Activated CD4-positive, alpha-beta T cell treated with anti-CD3 and anti-CD28 coated beads, Interleukin-2, amount 50 U/mL, for 24 hours (primary cell): Measurements from ENCODE around the gene MYLK.

Experiments used
- DNase-seq, 2 donors: peaks; one replicate each; pipeline ENCODE4 v3.0.0-alpha.2; 2020; ENCODE audit warnings: low read depth in 1 of 2, low spot score in 1 of 2

MYLK gene

GRCh38 chr3:123682781-123683504, 201.2 kb downstream of the MYLK start:
- DNase-seq: no peak

DNA sequence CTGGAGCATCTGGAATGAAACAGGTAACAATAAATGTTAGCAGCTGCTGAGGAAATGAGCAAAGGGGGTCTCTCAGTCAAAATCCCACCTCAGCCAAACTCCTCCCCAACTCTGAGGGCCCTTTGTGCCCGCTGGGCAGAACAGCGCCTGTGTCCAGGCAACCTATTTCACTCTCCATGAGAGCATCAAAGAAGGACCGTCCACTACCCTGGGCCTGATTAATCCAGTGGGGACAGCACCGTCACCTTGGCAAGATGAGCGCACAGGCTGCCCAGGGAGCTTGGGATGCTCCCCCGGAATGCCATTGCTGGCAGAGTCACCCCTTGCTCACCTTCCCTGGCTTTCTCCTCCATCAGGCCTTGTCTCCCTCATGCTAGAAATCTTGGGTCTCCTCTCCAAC, 201.8 kb downstream of the MYLK start:
- DNase-seq: no peak

DNA sequence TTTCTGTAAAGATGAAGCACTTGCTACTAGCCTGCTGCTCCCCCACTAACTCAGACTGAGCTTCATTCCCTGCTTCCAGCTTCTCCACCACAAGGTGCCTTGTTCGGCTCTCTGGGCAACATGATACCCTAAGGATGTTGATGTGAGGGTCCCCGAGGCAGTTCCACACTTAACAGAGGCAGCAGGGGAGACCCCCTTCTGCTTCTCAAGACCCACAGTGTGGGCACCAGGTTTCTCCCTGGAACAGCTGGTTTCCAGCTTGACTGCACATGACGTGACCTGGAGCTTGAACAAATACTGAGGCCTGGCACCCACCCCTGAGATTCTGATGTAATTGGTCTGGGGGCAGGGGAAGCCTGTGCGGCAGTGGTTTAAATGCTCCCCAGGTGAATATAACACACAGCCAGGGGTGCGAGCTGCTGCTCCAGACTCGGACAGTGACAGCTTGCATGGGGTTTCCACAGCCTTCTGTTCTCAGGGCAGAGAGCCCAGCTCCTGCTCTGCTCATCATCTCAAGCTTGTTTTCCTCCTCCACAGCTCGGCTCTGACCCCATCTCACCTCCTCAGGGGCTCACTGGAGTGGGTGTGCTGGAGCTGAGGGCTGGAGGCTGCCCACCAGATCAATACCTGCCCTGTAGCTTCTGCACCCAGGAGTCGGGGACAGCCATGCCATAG, 204.3 kb downstream of the MYLK start:
- no peak for DNase-seq

DNA sequence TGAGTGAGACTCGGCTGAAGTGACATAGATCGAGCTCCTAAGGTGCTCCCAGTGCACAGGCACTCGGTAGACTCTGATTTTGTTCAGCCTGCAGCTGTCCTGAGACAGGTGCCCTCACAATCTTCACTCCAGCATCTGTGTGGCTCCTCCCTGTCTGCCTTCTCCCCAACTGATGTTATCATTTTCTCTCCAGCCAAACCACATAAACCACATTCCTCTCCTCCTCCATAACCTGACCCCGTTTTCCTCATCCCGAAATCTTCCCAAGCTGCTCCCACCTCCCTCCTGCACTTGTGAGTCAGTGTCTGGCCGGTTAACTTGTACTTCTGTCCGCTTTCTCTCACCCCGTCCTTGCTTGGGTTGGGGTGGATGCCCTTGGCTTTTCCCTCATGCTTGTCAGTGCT, 206.0 kb downstream of the MYLK start:
- DNase-seq: no peak

GRCh38 chr3:123672429-123673146, 211.5 kb downstream of the MYLK start:
- no peak for DNase-seq

- DNase-seq: no peak
Observed at GRCh38 chr3:123670743-123671142, 213.4 kb downstream of the MYLK start.

DNA sequence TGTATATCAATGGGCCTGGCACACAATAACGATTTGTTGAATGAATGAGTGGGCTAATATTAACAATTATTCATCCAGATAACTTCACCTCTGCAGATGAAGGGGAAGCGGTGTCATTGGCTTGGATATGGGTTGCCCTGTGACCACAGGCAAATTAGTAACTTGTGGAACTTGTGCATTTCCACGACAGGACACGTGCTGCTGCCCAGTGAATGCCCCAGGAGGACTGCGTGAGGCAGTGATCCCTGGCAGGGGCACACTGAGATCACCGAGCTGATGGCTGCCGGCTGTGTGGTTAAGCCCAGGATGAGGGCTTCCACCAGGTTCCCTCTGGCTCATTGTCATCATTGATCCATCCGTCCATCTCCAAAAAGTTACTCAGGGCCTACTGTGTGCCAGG, 215.2 kb downstream of the MYLK start:
- no peak for DNase-seq

DNA sequence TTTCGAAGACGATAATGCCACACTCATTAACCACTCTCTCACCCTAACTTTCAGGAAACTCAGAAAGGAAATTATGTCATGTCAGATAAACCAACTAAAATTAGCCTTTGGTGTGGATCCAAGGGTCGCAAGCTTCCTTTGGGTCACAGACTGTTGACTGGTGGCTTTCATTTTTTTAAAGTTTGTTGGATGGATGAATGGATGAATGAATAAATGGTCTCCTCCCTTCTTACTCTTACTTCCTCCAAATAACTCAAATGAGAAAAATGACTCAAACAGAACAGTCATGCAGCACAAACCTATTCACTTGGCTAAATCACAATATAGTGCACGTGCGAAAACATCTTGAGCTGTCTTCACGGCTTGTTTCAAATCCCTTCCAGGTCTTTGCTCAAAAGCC, 216.3 kb downstream of the MYLK start:
- no peak for DNase-seq

DNA sequence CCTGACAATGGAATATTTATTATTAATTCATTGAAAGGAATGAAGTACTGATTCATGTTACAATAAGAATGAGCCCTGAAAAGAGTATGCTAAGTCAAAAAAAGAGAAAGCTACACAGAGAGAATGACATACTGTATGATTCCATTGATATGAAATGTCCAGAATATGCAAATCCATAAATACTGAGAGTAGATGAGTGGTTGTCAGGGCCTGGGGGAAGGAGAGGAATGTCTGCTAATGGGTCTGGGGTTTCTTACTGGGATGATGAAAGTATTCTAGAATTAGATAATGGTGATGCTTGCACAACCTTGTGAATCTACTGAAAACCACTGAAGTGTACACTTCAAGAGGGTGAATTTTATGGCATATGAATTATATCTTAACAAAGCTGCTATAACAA, 219.4 kb downstream of the MYLK start:
- DNase-seq: no peak

DNA sequence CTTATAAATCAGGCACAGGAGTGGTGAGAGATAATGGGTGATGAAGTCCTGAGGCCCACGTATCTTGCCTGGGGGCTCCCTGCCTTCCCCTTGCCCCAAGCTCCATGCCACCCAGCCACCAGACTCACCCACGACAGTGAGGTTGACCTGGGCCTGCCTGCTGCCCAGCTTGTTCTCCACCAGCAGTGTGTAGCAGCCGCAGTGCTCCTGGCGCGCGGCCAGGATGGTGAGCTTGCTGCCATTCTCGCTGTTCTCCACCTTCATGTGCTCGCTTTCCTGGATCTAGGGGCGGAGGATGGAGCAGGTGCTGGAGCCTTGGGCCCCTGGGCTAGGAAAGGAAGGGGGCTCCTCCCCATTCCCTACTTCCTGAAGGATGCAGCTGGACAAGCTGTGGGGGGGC, 220.2 kb downstream of the MYLK start:
- no peak for DNase-seq

- DNase-seq: no peak
Observed at GRCh38 chr3:123661973-123662372, 222.2 kb downstream of the MYLK start.

DNA sequence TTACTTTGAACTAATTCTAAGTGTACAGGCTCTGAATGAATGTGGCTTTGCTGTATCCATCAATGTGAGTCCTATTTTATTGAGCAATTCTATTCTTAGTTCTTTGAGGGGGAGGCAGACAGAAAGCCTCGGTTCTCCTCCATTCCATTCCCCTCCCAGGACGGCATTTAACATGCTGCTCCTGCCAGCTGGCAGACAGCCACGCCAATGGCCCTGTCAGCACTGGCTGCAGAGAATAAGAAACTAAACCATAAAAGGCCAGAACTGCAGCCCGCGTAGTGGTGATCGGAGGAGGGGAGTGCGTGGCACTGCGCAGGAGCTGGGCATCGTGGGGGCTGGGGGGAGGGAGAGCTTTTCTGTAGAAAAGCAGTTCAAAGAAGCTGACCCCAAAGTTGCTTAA, 223.2 kb downstream of the MYLK start:
- no peak for DNase-seq

GRCh38 chr3:123660141-123660675, 223.9 kb downstream of the MYLK start:
- DNase-seq: no peak

DNA sequence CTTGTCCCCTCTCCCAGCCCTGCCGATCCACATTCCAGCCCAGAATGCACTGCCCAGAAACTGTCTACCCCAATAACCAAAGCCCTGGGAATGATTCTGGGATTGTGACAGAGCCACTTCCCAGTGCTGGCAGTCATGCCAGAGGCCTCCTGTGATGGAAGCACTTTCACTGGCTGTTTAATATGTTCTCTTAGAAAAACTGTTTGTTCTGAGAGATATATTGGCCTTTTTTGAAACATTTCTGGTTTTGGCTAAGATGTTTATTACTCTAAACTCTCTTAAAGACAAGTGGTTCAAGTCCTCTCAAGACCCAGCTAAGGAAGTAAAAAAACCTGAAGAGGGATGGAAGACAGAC, 225.3 kb downstream of the MYLK start:
- DNase-seq: no peak

DNA sequence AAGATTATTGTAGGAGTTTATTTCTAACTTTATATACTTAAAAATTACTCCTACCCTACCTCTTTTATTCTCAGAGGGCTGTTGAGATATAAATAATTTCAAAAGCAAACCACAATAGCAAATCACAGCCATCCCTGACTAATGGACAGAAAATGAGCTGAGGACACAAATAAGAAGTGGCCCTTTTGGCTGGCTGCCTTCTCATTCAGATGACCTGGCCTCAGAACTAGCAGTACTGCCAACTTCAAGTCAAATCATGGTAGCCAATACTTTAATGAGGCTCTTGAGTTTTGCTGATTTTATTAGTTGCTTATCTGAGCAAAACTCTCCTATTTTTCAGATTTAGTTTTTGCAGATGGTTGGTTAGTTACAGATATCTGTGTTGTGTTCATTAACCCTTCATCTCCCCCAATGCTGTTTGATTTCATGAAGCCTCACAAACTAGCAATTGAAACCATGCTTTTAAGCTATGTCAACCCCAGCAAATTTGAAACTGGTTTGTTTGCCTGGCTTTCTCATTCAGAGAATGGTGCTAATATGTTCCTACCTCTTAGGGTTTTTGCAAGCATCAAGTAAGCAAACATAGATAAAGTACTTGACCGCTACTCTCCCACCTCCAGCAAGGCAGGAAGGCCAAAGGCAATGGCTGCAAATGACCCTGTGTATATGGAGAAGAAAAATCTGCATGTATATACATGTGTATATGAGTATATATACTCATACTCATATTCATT, 225.8 kb downstream of the MYLK start:
- no peak for DNase-seq

DNA sequence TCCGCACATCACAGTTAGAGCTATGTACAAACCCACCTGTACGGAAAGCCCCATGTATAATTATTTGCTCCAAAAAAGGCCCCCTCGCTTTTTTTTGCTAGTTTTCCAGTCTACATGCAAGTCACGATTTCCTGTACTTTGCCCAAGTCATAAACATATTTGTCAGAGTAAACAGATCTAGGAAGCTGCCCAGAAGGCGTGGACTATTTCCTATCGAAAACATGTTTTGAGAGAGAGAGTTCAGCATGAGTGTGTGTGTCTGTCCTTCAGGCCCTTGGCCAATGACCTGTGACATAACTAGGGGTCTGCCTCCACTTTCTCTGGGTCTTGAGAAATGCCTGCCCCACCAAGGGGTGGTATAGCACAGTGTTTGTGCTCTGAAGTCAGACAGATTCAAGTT, 226.6 kb downstream of the MYLK start:
- DNase-seq: no peak

DNA sequence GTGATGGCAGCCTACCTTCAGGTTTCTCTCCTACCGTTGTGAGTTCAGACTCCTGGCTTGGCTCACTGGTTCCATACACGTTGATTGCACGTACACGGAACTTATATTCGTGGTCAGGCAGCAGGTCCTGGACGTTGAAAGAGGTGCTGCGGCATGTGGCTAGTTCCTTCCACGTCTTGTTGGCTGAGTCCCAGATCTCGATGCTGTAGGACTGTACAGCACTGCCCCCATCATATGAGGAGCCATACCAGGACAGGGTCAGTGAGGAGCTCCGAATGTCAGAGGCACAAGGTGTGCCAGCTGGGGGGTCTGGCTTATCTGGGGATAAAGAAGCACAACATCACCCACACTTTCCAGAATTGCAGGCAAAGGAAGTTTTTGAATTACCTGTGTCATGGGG, 227.0 kb downstream of the MYLK start:
- DNase-seq: no peak

- no peak for DNase-seq
Observed at GRCh38 chr3:123656691-123657090, 227.4 kb downstream of the MYLK start.

DNA sequence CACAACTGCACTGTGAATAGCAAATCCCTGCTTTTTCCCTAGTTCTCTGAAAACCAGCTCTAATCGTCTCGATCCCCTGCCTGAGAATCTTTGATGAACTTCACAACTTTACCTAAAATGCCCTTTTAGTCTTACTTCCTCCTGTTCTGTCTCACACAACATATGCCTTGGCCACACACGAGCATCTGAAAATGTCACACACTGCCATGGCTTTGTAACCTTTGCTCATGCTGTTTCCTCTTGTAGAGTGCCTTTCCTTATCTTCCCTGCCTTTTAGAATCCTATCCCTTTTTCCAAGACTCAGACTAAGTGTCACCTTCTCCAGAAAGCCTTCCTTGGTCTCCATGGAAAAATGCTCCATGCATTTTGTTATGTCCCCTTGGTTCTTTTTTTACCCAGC, 227.9 kb downstream of the MYLK start:
- no peak for DNase-seq

- DNase-seq: no peak
Observed at GRCh38 chr3:123655400-123655799, 228.7 kb downstream of the MYLK start.

GRCh38 chr3:123653221-123653682, 230.9 kb downstream of the MYLK start:
- DNase-seq: no peak
